ENCODE measurements around the gene IGFBP4. TPM values are rescaled to one million over a fixed set of nuclear protein-coding genes. Genes with fewer than 3 reads are reported as not detected.

IGFBP4 gene
- total and polyA plus RNA-seq, 2 of the 13 experiments (the other 11 are each of a cell fraction or from before 2014, with no cell fraction given) = 4.1 to 49.0 TPM

GRCh38 chr17:40484285-40484972, 41.2 kb downstream of the IGFBP4 start:
- Histone ChIP-seq H3K36me3 (replicated peaks in 1 of 2; ENCODE audit: control insufficient read depth in 1 of 2, insufficient read depth in 2 of 2, low read length in 2 of 2) (no peaks in the 10 kb centered on the region), H4K20me1 (ENCODE audit: insufficient read depth, low read length) (no peaks in the 10 kb centered on the region), H3K79me2 (ENCODE audit: insufficient read depth, low read length) (no peaks in the 10 kb centered on the region), H3K9ac (ENCODE audit: insufficient read depth, low read depth, low read length) (no peak overlapping the region), H3K27ac (ENCODE audit: extremely low read length, insufficient read depth, low read length) (no peak overlapping the region), H3K27me3 (ENCODE audit: control insufficient read depth in 1 of 2, insufficient read depth in 2 of 2, low read length in 2 of 2) (no peaks in the 10 kb centered on the region), H3K4me3 (replicated peaks in 1 of 3; ENCODE audit: insufficient read depth in 1 of 3, low read depth in 2 of 3, low read length in 3 of 3) (no peak overlapping the region), H2AFZ (ENCODE audit: low read length) (no peak overlapping the region), H3K4me1 (ENCODE audit: insufficient read depth, low read length) (peaks cover 61% of the 10 kb centered on the region), H3K9me3 (ENCODE audit: low read length) (no peaks in the 10 kb centered on the region), H3K4me2 (ENCODE audit: low read depth, low read length) (no peak overlapping the region)
- 68% methylated on average over 12 of the region's 18 CpGs for WGBS (ENCODE audit: low lambda C conversion rate)
- BruUV-seq (replicated peaks) = no TSS peak
- FAIRE-seq (no peak), DNase-seq (ENCODE audit: low spot score) (no peak), ATAC-seq (no peak)
- intact Hi-C loops (cut with micrococcal nuclease; ENCODE audit: unreplicated experiment) (no loop called here), in situ Hi-C loops (cut with HindIII; ENCODE audit: extremely low pct_ligation_motif_present, low pct_unique_long_range_greater_than_20kb) (no loop called here)
- TF ChIP-seq GFI1 (CRISPR knock-in tag; IDR thresholded peaks at IDR 0.05; ENCODE audit: borderline replicate concordance) = no peak
- TF ChIP-seq ZNF10 (CRISPR knock-in tag; IDR thresholded peaks at IDR 0.05; ENCODE audit: borderline replicate concordance, low read depth) = no peak
- no peak for TF ChIP-seq ZNF441 (CRISPR knock-in tag; IDR thresholded peaks at IDR 0.05; ENCODE audit: borderline replicate concordance)
- TF ChIP-seq ZNF281 (CRISPR knock-in tag; IDR thresholded peaks at IDR 0.05; ENCODE audit: borderline replicate concordance) = peak; percentile 22; the same call in 1 of the 2 replicates
- 0 out of 2 replicates have a peak, but pooled peaks have one; percentile 12 for TF ChIP-seq RXRA (CRISPR knock-in tag; IDR thresholded peaks at IDR 0.05)
- no peak for TF ChIP-seq ELF4 (CRISPR knock-in tag; IDR thresholded peaks at IDR 0.05; ENCODE audit: borderline replicate concordance)
- peak; percentile 61 for TF ChIP-seq NR2F6 (IDR thresholded peaks at IDR 0.05)
- 0 out of 2 replicates have a peak, but pooled peaks have one; percentile 28 for TF ChIP-seq NR2F6 (CRISPR knock-in tag; IDR thresholded peaks at IDR 0.05)
- no peak for TF ChIP-seq ZBTB3 (CRISPR knock-in tag; IDR thresholded peaks at IDR 0.05; ENCODE audit: borderline replicate concordance, low read depth)
- TF ChIP-seq ZNF782 (CRISPR knock-in tag; IDR thresholded peaks at IDR 0.05; ENCODE audit: borderline replicate concordance) = no peak
- no peak for TF ChIP-seq PAX8 (CRISPR knock-in tag; IDR thresholded peaks at IDR 0.05; ENCODE audit: borderline replicate concordance)
- TF ChIP-seq ARHGAP35 (CRISPR knock-in tag; IDR thresholded peaks at IDR 0.05; ENCODE audit: borderline replicate concordance) = no peak
- TF ChIP-seq ZFP62 (CRISPR knock-in tag; IDR thresholded peaks at IDR 0.05) = no peak
- no peak for TF ChIP-seq GABPA (IDR thresholded peaks at IDR 0.05; ENCODE audit: low read depth, low read length)
- no peak for TF ChIP-seq GABPA (CRISPR knock-in tag; IDR thresholded peaks at IDR 0.05; ENCODE audit: low read depth)
- no peak for TF ChIP-seq ATF6 (CRISPR knock-in tag; conservative IDR thresholded peaks at IDR 0.05)
- TF ChIP-seq XRCC5 (optimal IDR thresholded peaks at IDR 0.05; ENCODE audit: low read length) = no peak
- no peak for TF ChIP-seq EZH2 (conservative IDR thresholded peaks at IDR 0.05; ENCODE audit: low read depth, low read length)
- ChIA-PET POLR2A (interaction anchor here (1.0 kb wide), 1 partner anchor 12 kb away, joined by 3 read pairs; no protein-coding TSS in a partner anchor), CTCF (ENCODE audit: low intra/inter-chr PET ratio, low total read pairs) (no interaction called here)

Data from HepG2 (cell line).